SK-N-SH treated with all-trans-retinoic acid at 6 μM for 48 hours (cell line): ENCODE results near the gene RBMS3.
A peak's percentile ranks its signal among the peaks of the same experiment; 100 is the strongest.

Experiments
- ATAC-seq: fragments of 200-7000 bp; cut with Tn5 transposase; 3 replicates; pipeline ENCODE4 v1.9.1; 2020; ENCODE audit warnings: mild to moderate bottlenecking, moderate library complexity
- BACH2 ChIP-seq: fragments of 250-450 bp; sonication (Bioruptor Pico); IDR thresholded peaks from 2 replicates; pipeline ENCODE4 v1.9.0; 2021; ENCODE audit warnings: mild to moderate bottlenecking, borderline replicate concordance
- ESRRG ChIP-seq: fragments of 250-450 bp; sonication (Bioruptor Pico); IDR thresholded peaks from 2 replicates; pipeline ENCODE4 v1.6.1; 2021; ENCODE audit warnings: mild to moderate bottlenecking
- GLIS3 ChIP-seq: fragments of 250-450 bp; sonication (Bioruptor Pico); IDR thresholded peaks from 2 replicates; pipeline ENCODE4 v1.5.0; 2020; ENCODE audit warnings: mild to moderate bottlenecking, moderate library complexity
- ISL1 ChIP-seq: fragments of 250-450 bp; sonication (Bioruptor Pico); IDR thresholded peaks from 2 replicates; pipeline ENCODE4 v2.1.2; 2022; ENCODE audit warnings: mild to moderate bottlenecking, moderate library complexity
- OSR1 ChIP-seq: fragments of 250-450 bp; sonication (Bioruptor Pico); IDR thresholded peaks from 2 replicates; pipeline ENCODE4 v1.8.0; 2022; ENCODE audit warnings: moderate library complexity, mild to moderate bottlenecking, inconsistent platforms
- PPARA ChIP-seq: fragments of 250-450 bp; sonication (Bioruptor Pico); IDR thresholded peaks from 2 replicates; pipeline ENCODE4 v1.5.0; 2020; ENCODE audit warnings: mild to moderate bottlenecking, borderline replicate concordance
- SNAI2 ChIP-seq: fragments of 250-450 bp; sonication (Bioruptor Pico); IDR thresholded peaks from 2 replicates; pipeline ENCODE4 v1.5.0; 2020; ENCODE audit warnings: mild to moderate bottlenecking, moderate library complexity
- TCF4 ChIP-seq: fragments of 250-450 bp; sonication (Bioruptor Pico); IDR thresholded peaks from 2 replicates; pipeline ENCODE4 v1.8.0; 2021; ENCODE audit warnings: mild to moderate bottlenecking, moderate library complexity, borderline replicate concordance
- TOX ChIP-seq: fragments of 250-450 bp; sonication (Bioruptor Pico); IDR thresholded peaks from 2 replicates; pipeline ENCODE4 v1.8.0; 2021; ENCODE audit warnings: mild to moderate bottlenecking, moderate library complexity, borderline replicate concordance
- ZC3H10 ChIP-seq: fragments of 250-450 bp; sonication (Bioruptor Pico); IDR thresholded peaks from 2 replicates; pipeline ENCODE4 v1.5.1; 2021; ENCODE audit warnings: mild to moderate bottlenecking, moderate library complexity
- ZFP30 ChIP-seq: fragments of 450-650 bp; formaldehyde crosslinking; IDR thresholded peaks from 2 replicates; pipeline ENCODE4 v1.5.0; 2022; ENCODE audit warnings: mild to moderate bottlenecking, moderate library complexity
- ZNF565 ChIP-seq: fragments of 450-650 bp; formaldehyde crosslinking; conservative IDR thresholded peaks from 2 replicates; pipeline ENCODE4 v1.5.0; 2020; ENCODE audit warnings: low read depth, mild to moderate bottlenecking, moderate library complexity
- TF ChIP-seq, protein P1 (sequence below): fragments of 250-450 bp; sonication (Bioruptor Pico); IDR thresholded peaks from 2 replicates; pipeline ENCODE4 v1.5.1; 2021; ENCODE audit warnings: mild to moderate bottlenecking, moderate library complexity
- TF ChIP-seq, protein P2 (sequence below): fragments of 250-450 bp; sonication (Bioruptor Pico); IDR thresholded peaks from 2 replicates; pipeline ENCODE4 v1.8.0; 2020; ENCODE audit warnings: mild to moderate bottlenecking, moderate library complexity, borderline replicate concordance
- TF ChIP-seq, protein P3 (sequence below): fragments of 250-450 bp; sonication (Bioruptor Pico); IDR thresholded peaks from 2 replicates; pipeline ENCODE4 v1.5.0; 2020; ENCODE audit warnings: mild to moderate bottlenecking, moderate library complexity
- TF ChIP-seq, protein P4 (sequence below): fragments of 250-450 bp; sonication (Bioruptor Pico); IDR thresholded peaks from 2 replicates; pipeline ENCODE4 v1.5.1; 2020; ENCODE audit warnings: low read depth, mild to moderate bottlenecking, moderate library complexity

The RBMS3 gene

DNA sequence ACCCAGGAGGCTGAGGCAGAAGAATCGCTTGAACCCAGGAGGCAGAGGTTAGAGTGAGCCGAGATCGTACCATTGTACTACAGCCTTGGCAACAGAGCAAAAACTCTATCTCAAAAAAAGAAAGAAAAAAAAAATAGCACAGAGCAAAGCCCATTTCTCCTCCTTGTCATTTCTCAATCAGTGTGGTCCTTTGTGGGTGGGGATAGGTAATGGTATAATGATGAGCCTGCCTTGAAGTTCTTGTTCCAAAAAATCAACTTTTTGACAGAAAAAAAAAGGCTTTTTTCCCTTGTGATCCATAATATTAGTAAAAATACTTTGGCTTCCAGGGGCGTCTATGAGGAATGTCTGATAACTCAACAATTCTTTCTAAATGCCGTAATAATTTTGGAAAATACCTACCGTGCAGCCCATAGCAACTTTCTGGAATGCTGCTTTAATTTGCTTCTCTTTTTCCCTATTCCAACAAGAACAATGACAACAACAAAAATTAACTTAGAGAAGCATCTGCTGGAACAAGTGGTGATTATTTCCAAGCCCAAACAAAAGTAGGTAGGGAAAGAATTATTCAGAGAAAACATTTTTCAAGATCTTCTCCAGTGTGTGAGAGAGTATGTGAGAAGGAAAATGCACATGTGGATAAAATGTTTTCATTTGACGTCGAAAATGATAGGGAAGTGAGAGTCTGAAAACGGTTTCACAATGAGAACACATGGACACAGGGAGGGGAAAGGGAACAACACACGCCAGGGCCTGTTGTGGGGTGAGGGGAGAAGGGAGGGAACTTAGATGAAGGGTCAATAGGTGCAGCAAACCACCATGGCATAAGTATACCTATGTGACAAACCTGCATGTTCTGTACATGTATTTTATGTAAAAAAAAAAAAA lies 337.8 kb downstream of the RBMS3 start (continued):
- TF ChIP-seq, protein P1, sequence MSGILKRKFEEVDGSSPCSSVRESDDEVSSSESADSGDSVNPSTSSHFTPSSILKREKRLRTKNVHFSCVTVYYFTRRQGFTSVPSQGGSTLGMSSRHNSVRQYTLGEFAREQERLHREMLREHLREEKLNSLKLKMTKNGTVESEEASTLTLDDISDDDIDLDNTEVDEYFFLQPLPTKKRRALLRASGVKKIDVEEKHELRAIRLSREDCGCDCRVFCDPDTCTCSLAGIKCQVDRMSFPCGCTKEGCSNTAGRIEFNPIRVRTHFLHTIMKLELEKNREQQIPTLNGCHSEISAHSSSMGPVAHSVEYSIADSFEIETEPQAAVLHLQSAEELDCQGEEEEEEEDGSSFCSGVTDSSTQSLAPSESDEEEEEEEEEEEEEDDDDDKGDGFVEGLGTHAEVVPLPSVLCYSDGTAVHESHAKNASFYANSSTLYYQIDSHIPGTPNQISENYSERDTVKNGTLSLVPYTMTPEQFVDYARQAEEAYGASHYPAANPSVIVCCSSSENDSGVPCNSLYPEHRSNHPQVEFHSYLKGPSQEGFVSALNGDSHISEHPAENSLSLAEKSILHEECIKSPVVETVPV (CRISPR knock-in tag), result no peak
- TF ChIP-seq, protein P2, sequence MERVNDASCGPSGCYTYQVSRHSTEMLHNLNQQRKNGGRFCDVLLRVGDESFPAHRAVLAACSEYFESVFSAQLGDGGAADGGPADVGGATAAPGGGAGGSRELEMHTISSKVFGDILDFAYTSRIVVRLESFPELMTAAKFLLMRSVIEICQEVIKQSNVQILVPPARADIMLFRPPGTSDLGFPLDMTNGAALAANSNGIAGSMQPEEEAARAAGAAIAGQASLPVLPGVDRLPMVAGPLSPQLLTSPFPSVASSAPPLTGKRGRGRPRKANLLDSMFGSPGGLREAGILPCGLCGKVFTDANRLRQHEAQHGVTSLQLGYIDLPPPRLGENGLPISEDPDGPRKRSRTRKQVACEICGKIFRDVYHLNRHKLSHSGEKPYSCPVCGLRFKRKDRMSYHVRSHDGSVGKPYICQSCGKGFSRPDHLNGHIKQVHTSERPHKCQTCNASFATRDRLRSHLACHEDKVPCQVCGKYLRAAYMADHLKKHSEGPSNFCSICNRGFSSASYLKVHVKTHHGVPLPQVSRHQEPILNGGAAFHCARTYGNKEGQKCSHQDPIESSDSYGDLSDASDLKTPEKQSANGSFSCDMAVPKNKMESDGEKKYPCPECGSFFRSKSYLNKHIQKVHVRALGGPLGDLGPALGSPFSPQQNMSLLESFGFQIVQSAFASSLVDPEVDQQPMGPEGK, result no peak

DNA sequence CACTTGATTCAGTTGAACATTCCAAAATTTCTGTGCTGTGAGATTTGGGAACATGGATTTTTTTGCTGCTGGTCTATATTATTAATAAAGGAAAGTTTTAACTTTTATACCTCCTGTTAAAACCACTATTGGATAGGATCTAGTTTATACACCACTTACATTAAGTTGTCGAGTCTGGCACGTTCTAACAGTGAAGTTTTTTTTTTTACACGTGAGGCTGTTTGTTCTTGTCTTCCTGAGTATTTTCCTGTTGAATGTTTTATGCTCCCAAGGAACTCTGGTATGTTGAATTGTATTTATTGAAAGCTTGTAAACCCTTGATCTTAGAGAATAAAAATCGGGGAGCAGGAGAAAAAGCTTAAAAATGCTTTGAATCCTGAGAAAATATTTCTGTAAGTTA lies 338.8 kb downstream of the RBMS3 start:
- no peak for ATAC-seq
- TF ChIP-seq ZNF565 (CRISPR knock-in tag) (no peak), OSR1 (CRISPR knock-in tag) (no peak), BACH2 (no peak), ESRRG (CRISPR knock-in tag) (no peak), TOX (CRISPR knock-in tag) (no peak), ISL1 (no peak), ZC3H10 (CRISPR knock-in tag) (no peak), ZFP30 (CRISPR knock-in tag) (no peak), PPARA (CRISPR knock-in tag) (no peak)
- TF ChIP-seq, protein P3, sequence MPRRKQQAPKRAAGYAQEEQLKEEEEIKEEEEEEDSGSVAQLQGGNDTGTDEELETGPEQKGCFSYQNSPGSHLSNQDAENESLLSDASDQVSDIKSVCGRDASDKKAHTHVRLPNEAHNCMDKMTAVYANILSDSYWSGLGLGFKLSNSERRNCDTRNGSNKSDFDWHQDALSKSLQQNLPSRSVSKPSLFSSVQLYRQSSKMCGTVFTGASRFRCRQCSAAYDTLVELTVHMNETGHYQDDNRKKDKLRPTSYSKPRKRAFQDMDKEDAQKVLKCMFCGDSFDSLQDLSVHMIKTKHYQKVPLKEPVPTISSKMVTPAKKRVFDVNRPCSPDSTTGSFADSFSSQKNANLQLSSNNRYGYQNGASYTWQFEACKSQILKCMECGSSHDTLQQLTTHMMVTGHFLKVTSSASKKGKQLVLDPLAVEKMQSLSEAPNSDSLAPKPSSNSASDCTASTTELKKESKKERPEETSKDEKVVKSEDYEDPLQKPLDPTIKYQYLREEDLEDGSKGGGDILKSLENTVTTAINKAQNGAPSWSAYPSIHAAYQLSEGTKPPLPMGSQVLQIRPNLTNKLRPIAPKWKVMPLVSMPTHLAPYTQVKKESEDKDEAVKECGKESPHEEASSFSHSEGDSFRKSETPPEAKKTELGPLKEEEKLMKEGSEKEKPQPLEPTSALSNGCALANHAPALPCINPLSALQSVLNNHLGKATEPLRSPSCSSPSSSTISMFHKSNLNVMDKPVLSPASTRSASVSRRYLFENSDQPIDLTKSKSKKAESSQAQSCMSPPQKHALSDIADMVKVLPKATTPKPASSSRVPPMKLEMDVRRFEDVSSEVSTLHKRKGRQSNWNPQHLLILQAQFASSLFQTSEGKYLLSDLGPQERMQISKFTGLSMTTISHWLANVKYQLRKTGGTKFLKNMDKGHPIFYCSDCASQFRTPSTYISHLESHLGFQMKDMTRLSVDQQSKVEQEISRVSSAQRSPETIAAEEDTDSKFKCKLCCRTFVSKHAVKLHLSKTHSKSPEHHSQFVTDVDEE (CRISPR knock-in tag), result no peak
- TF ChIP-seq, protein P4, sequence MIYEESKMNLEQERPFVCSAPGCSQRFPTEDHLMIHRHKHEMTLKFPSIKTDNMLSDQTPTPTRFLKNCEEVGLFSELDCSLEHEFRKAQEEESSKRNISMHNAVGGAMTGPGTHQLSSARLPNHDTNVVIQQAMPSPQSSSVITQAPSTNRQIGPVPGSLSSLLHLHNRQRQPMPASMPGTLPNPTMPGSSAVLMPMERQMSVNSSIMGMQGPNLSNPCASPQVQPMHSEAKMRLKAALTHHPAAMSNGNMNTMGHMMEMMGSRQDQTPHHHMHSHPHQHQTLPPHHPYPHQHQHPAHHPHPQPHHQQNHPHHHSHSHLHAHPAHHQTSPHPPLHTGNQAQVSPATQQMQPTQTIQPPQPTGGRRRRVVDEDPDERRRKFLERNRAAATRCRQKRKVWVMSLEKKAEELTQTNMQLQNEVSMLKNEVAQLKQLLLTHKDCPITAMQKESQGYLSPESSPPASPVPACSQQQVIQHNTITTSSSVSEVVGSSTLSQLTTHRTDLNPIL (CRISPR knock-in tag), result no peak
- TF ChIP-seq, protein P1 (CRISPR knock-in tag), result no peak

DNA sequence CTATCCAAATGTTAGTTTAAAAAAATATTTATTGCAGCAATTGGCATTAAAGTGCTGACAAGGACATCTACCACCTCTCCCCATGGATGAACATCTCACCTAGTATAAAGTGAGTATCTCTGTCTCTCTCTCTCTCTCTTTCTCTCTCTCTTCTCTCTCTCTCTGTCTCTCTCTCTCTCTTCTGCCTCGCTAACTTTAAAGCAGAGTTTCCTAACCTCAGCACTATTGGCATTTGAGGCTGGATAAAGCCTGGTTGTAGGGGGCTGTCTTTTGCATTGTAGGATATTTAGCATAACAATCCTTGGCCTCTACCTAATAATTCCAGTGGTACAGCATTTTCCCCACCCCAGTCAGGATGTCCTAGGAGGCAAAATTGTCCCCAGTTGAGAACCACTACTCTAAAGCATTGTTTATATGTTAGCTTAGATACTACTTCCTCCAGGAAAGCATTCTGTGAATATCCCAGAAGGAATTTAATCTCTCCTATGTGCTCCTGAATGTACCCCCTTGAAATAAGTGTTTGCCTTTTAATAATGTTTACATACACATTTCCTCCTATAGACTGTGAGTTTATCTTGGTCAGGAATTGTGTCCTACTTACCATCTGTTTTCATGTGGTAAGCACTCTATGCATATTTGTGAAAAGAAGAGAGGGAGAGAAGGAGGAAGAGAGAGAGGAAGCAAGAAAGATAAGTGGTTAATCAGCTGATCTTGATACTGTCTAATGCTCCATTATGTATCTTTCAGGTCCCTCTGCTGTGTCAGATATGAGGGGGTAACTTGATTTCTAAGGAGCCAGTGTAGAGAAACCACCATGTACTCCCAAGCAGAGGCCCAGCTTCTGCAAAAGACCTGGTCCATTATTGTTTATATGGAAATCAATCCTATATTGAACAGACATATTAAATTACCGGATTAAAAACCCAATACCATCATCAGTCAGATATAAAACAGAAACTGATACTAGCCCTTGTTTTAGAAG lies 346.6 kb downstream of the RBMS3 start:
- peak; percentile 45; the same call in 1 of the 3 replicates for ATAC-seq
- TF ChIP-seq GLIS3 (CRISPR knock-in tag) (no peak), ESRRG (CRISPR knock-in tag) (no peak), TCF4 (CRISPR knock-in tag) (peak; percentile 48; the same call in 1 of the 2 replicates), SNAI2 (CRISPR knock-in tag) (no peak)
- TF ChIP-seq, protein P4 (CRISPR knock-in tag), result no peak
- TF ChIP-seq, protein P3 (CRISPR knock-in tag), result 0 out of 2 replicates have a peak, but pooled peaks have one; percentile 47
